ENCODE results near the gene GMDS.

The GMDS gene

GRCh38 chr6:1940381-1940780 lies 305.0 kb downstream of the GMDS start:
- DNase-seq (ENCODE audit: low read depth in 2 of 2) = no peak

- DNase-seq (ENCODE audit: low read depth in 2 of 2) = no peak
Measured at GRCh38 chr6:1933292-1933691, 312.1 kb downstream of the GMDS start.

GRCh38 chr6:1931817-1932216 lies 313.6 kb downstream of the GMDS start:
- no peak for DNase-seq (ENCODE audit: low read depth in 2 of 2)

- no peak for DNase-seq (ENCODE audit: low read depth in 2 of 2)
Measured at GRCh38 chr6:1930356-1930755, 315.0 kb downstream of the GMDS start.

GRCh38 chr6:1929931-1930330 lies 315.5 kb downstream of the GMDS start:
- no peak for DNase-seq (ENCODE audit: low read depth in 2 of 2)

- DNase-seq (ENCODE audit: low read depth in 2 of 2) = no peak
Measured at GRCh38 chr6:1925743-1926430, 319.5 kb downstream of the GMDS start.

GRCh38 chr6:1923449-1923848 lies 322.0 kb downstream of the GMDS start:
- DNase-seq (ENCODE audit: low read depth in 2 of 2) = no peak

GRCh38 chr6:1917626-1918371 lies 327.6 kb downstream of the GMDS start:
- peak; percentile 53 to 61 for DNase-seq (ENCODE audit: low read depth in 2 of 2)

GRCh38 chr6:1916334-1917070 lies 328.9 kb downstream of the GMDS start:
- no peak for DNase-seq (ENCODE audit: low read depth in 2 of 2)

GRCh38 chr6:1915226-1915625 lies 330.2 kb downstream of the GMDS start:
- no peak for DNase-seq (ENCODE audit: low read depth in 2 of 2)

GRCh38 chr6:1913577-1913976 lies 331.8 kb downstream of the GMDS start:
- DNase-seq (ENCODE audit: low read depth in 2 of 2) = no peak

GRCh38 chr6:1912731-1913130 lies 332.7 kb downstream of the GMDS start:
- DNase-seq (ENCODE audit: low read depth in 2 of 2) = no peak

- DNase-seq (ENCODE audit: low read depth in 2 of 2) = no peak
Measured at GRCh38 chr6:1911474-1911873, 333.9 kb downstream of the GMDS start.

- DNase-seq (ENCODE audit: low read depth in 2 of 2) = no peak
Measured at GRCh38 chr6:1910621-1911407, 334.6 kb downstream of the GMDS start.

- DNase-seq (ENCODE audit: low read depth in 2 of 2) = no peak
Measured at GRCh38 chr6:1908784-1909183, 336.6 kb downstream of the GMDS start.

GRCh38 chr6:1906609-1907008 lies 338.8 kb downstream of the GMDS start:
- DNase-seq (ENCODE audit: low read depth in 2 of 2) = no peak

GRCh38 chr6:1906014-1906413 lies 339.4 kb downstream of the GMDS start:
- no peak for DNase-seq (ENCODE audit: low read depth in 2 of 2)

- DNase-seq (ENCODE audit: low read depth in 2 of 2) = no peak
Measured at GRCh38 chr6:1904898-1905297, 340.5 kb downstream of the GMDS start.

- no peak for DNase-seq (ENCODE audit: low read depth in 2 of 2)
Measured at GRCh38 chr6:1904466-1904799, 341.0 kb downstream of the GMDS start.

GRCh38 chr6:1903780-1904465 lies 341.5 kb downstream of the GMDS start:
- DNase-seq (ENCODE audit: low read depth in 2 of 2) = no peak

GRCh38 chr6:1901556-1901955 lies 343.8 kb downstream of the GMDS start:
- no peak for DNase-seq (ENCODE audit: low read depth in 2 of 2)

- no peak for DNase-seq (ENCODE audit: low read depth in 2 of 2)
Measured at GRCh38 chr6:1896897-1897296, 348.5 kb downstream of the GMDS start.
